WTC11 (cell line): ENCODE data around the gene CNOT10. TPM values are rescaled to one million over a fixed set of nuclear protein-coding genes. Genes with fewer than 3 reads are reported as not detected.
A peak's percentile ranks its signal among the peaks of the same experiment; 100 is the strongest.

Source experiments
- AFF4 ChIP-seq: sonication (generic); formaldehyde crosslinking; IDR thresholded peaks from 2 replicates; pipeline ENCODE4 v1.8.1; 2023; ENCODE audit warnings: mild to moderate bottlenecking, missing genetic modification reagents, borderline replicate concordance
- ATF6 ChIP-seq: sonication (generic); formaldehyde crosslinking; IDR thresholded peaks from 2 replicates; pipeline ENCODE4 v1.8.1; 2023; ENCODE audit warnings: mild to moderate bottlenecking, missing genetic modification reagents
- E2F5 ChIP-seq: sonication (generic); formaldehyde crosslinking; IDR thresholded peaks from 2 replicates; pipeline ENCODE4 v1.8.1; 2022; ENCODE audit warnings: mild to moderate bottlenecking, moderate library complexity, missing genetic modification reagents
- FOXP1 ChIP-seq: sonication (generic); formaldehyde crosslinking; IDR thresholded peaks from 2 replicates; pipeline ENCODE4 v1.8.0; 2022; ENCODE audit warnings: missing genetic modification reagents, mild to moderate bottlenecking, moderate library complexity, borderline replicate concordance
- FOXP4 ChIP-seq: sonication (generic); formaldehyde crosslinking; IDR thresholded peaks from 2 replicates; pipeline ENCODE4 v1.8.0; 2022; ENCODE audit warnings: mild to moderate bottlenecking, missing genetic modification reagents
- GRHL2 ChIP-seq: fragments of 250-450 bp; sonication (Bioruptor Pico); IDR thresholded peaks from 2 replicates; pipeline ENCODE4 v1.8.0; 2022; ENCODE audit warnings: mild to moderate bottlenecking, moderate library complexity; ENCODE audit not compliant: insufficient replicate concordance, severe bottlenecking
- PRDM15 ChIP-seq: sonication (generic); formaldehyde crosslinking; IDR thresholded peaks from 2 replicates; pipeline ENCODE4 v1.8.0; 2022; ENCODE audit warnings: missing genetic modification reagents
- SMAD4 ChIP-seq: sonication (generic); formaldehyde crosslinking; IDR thresholded peaks from 2 replicates; pipeline ENCODE4 v1.8.0; 2022; ENCODE audit warnings: mild to moderate bottlenecking, missing genetic modification reagents
- ZBTB43 ChIP-seq: sonication (generic); formaldehyde crosslinking; IDR thresholded peaks from 2 replicates; pipeline ENCODE4 v1.8.1; 2023; ENCODE audit warnings: mild to moderate bottlenecking, missing genetic modification reagents
- ZNF263 ChIP-seq: sonication (generic); formaldehyde crosslinking; IDR thresholded peaks from 2 replicates; pipeline ENCODE4 v1.8.1; 2022; ENCODE audit warnings: low read depth, mild to moderate bottlenecking, moderate library complexity, missing genetic modification reagents
- ZNF423 ChIP-seq: fragments of 250-450 bp; sonication (Bioruptor Pico); IDR thresholded peaks from 2 replicates; pipeline ENCODE4 v2.1.2; 2022; ENCODE audit warnings: mild to moderate bottlenecking, moderate library complexity
- total RNA-seq: library from RNA; stranded (reverse); gene quantifications from 3 replicates; pipeline ENCODE4 v1.2.3, GENCODE V29; 2021
- TF ChIP-seq, protein P1 (sequence below): fragments of 250-450 bp; sonication (Bioruptor Pico); IDR thresholded peaks from 2 replicates; pipeline ENCODE4 v1.9.0; 2021; ENCODE audit warnings: mild to moderate bottlenecking, borderline replicate concordance
- TF ChIP-seq, protein P2 (sequence below): sonication (generic); formaldehyde crosslinking; IDR thresholded peaks from 2 replicates; pipeline ENCODE4 v1.8.0; 2023; ENCODE audit warnings: mild to moderate bottlenecking, missing genetic modification reagents

Gene CNOT10
- total RNA-seq, 1 experiment from 2014 or later: 38.7 TPM

- TF ChIP-seq, protein P1, sequence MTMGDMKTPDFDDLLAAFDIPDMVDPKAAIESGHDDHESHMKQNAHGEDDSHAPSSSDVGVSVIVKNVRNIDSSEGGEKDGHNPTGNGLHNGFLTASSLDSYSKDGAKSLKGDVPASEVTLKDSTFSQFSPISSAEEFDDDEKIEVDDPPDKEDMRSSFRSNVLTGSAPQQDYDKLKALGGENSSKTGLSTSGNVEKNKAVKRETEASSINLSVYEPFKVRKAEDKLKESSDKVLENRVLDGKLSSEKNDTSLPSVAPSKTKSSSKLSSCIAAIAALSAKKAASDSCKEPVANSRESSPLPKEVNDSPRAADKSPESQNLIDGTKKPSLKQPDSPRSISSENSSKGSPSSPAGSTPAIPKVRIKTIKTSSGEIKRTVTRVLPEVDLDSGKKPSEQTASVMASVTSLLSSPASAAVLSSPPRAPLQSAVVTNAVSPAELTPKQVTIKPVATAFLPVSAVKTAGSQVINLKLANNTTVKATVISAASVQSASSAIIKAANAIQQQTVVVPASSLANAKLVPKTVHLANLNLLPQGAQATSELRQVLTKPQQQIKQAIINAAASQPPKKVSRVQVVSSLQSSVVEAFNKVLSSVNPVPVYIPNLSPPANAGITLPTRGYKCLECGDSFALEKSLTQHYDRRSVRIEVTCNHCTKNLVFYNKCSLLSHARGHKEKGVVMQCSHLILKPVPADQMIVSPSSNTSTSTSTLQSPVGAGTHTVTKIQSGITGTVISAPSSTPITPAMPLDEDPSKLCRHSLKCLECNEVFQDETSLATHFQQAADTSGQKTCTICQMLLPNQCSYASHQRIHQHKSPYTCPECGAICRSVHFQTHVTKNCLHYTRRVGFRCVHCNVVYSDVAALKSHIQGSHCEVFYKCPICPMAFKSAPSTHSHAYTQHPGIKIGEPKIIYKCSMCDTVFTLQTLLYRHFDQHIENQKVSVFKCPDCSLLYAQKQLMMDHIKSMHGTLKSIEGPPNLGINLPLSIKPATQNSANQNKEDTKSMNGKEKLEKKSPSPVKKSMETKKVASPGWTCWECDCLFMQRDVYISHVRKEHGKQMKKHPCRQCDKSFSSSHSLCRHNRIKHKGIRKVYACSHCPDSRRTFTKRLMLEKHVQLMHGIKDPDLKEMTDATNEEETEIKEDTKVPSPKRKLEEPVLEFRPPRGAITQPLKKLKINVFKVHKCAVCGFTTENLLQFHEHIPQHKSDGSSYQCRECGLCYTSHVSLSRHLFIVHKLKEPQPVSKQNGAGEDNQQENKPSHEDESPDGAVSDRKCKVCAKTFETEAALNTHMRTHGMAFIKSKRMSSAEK (CRISPR knock-in tag): no peak
- no peak for TF ChIP-seq ATF6 (CRISPR knock-in tag)
- TF ChIP-seq, protein P2, sequence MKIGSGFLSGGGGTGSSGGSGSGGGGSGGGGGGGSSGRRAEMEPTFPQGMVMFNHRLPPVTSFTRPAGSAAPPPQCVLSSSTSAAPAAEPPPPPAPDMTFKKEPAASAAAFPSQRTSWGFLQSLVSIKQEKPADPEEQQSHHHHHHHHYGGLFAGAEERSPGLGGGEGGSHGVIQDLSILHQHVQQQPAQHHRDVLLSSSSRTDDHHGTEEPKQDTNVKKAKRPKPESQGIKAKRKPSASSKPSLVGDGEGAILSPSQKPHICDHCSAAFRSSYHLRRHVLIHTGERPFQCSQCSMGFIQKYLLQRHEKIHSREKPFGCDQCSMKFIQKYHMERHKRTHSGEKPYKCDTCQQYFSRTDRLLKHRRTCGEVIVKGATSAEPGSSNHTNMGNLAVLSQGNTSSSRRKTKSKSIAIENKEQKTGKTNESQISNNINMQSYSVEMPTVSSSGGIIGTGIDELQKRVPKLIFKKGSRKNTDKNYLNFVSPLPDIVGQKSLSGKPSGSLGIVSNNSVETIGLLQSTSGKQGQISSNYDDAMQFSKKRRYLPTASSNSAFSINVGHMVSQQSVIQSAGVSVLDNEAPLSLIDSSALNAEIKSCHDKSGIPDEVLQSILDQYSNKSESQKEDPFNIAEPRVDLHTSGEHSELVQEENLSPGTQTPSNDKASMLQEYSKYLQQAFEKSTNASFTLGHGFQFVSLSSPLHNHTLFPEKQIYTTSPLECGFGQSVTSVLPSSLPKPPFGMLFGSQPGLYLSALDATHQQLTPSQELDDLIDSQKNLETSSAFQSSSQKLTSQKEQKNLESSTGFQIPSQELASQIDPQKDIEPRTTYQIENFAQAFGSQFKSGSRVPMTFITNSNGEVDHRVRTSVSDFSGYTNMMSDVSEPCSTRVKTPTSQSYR (CRISPR knock-in tag): peak; percentile 51; the same call in 1 of the 2 replicates
- peak; percentile 78 for TF ChIP-seq E2F5 (CRISPR knock-in tag)
- TF ChIP-seq GRHL2 (CRISPR knock-in tag): no peak
- no peak for TF ChIP-seq SMAD4 (CRISPR knock-in tag)
- TF ChIP-seq ZBTB43 (CRISPR knock-in tag): 0 out of 2 replicates have a peak, but pooled peaks have one; percentile 30
- TF ChIP-seq AFF4 (CRISPR knock-in tag): peak; percentile 89; the same call in 1 of the 2 replicates
- peak; percentile 37; the same call in 1 of the 2 replicates for TF ChIP-seq FOXP1
- peak; percentile 27; the same call in 1 of the 2 replicates for TF ChIP-seq ZNF263 (CRISPR knock-in tag)
- TF ChIP-seq PRDM15 (CRISPR knock-in tag): peak; percentile 53
- peak; percentile 32; the same call in 1 of the 2 replicates for TF ChIP-seq ZNF423 (CRISPR knock-in tag)
- TF ChIP-seq FOXP4 (CRISPR knock-in tag): peak; percentile 92
These were observed 131.7 kb downstream of the CNOT10 start (continued) for GRCh38 chr3:32816439-32817256.
